HUES64 (cell line): ENCODE data around the gene LTB4R2.
A peak's percentile ranks its signal among the peaks of the same experiment; 100 is the strongest.
"Not testable (repeated sequence)": the region's sequence is repeated elsewhere in the genome, so short reads cannot be mapped to it uniquely, and the experiment has no call there.

Source experiments
- H3K27ac ChIP-seq: 2 replicates; pipeline ENCODE4 v1.7.0; 2013; ENCODE audit warnings: low read depth, low read length, inconsistent platforms
- H3K27me3 ChIP-seq: 2 replicates; pipeline ENCODE4 v1.6.1; 2013; ENCODE audit warnings: mild to moderate bottlenecking, low read length; ENCODE audit not compliant: insufficient read depth
- H3K36me3 ChIP-seq: 2 replicates; pipeline ENCODE4 v1.6.1; 2013; ENCODE audit warnings: mild to moderate bottlenecking, low read length; ENCODE audit not compliant: insufficient read depth
- H3K4me1 ChIP-seq: 2 replicates; pipeline ENCODE4 v1.6.1; 2013; ENCODE audit warnings: mild to moderate bottlenecking, low read length, moderate library complexity; ENCODE audit not compliant: insufficient read depth
- H3K4me3 ChIP-seq: 2 replicates; pipeline ENCODE4 v1.5.1; 2013; ENCODE audit warnings: mild to moderate bottlenecking, low read length, moderate library complexity
- H3K9ac ChIP-seq: 2 replicates; pipeline ENCODE4 v1.6.1; 2013; ENCODE audit warnings: mild to moderate bottlenecking, low read depth, low read length
- H3K9me3 ChIP-seq: 2 replicates; pipeline ENCODE4 v1.6.1; 2013; ENCODE audit warnings: low read depth, low read length; ENCODE audit not compliant: insufficient read depth
- WGBS: fragments of 150-250, 120-280 bp; methylation state at CpG from one replicate; pipeline ENCODE4 v1.1.7; 2013; ENCODE audit warnings: missing lambda C conversion rate; 5-methylcytosine and 5-hydroxymethylcytosine counted together

Gene LTB4R2

GRCh38 chr14:24325041-24325530, 15.1 kb downstream of the LTB4R2 start:
- Histone ChIP-seq H3K27ac (no peak overlapping the region), H3K9ac (no peak overlapping the region), H3K9me3 (no peaks in the 10 kb centered on the region), H3K4me3 (no peak overlapping the region), H3K27me3 (peaks cover 27% of the 10 kb centered on the region), H3K36me3 (no peaks in the 10 kb centered on the region), H3K4me1 (no peaks in the 10 kb centered on the region)
- 93% methylated on average over 5 of the region's 5 CpGs for WGBS

GRCh38 chr14:24325963-24326362, 16.0 kb downstream of the LTB4R2 start:
- H3K9me3 ChIP-seq = no peaks in the 10 kb centered on the region
- peaks cover 28% of the 10 kb centered on the region for H3K27me3 ChIP-seq
- 84% methylated on average over 9 of the region's 9 CpGs for WGBS
- no peaks in the 10 kb centered on the region for H3K36me3 ChIP-seq
- no peak overlapping the region for H3K27ac ChIP-seq
- H3K4me1 ChIP-seq = no peaks in the 10 kb centered on the region
- no peak overlapping the region for H3K9ac ChIP-seq
- no peak overlapping the region for H3K4me3 ChIP-seq

GRCh38 chr14:24327303-24327702, 17.4 kb downstream of the LTB4R2 start:
- Histone ChIP-seq H3K27me3 (peaks cover 42% of the 10 kb centered on the region), H3K36me3 (no peaks in the 10 kb centered on the region), H3K4me1 (no peaks in the 10 kb centered on the region), H3K27ac (no peak overlapping the region), H3K9ac (no peak overlapping the region), H3K9me3 (no peaks in the 10 kb centered on the region), H3K4me3 (no peak overlapping the region)
- 91% methylated on average over 2 of the region's 2 CpGs for WGBS

GRCh38 chr14:24327914-24328313, 18.0 kb downstream of the LTB4R2 start:
- H3K27ac ChIP-seq, H3K4me1 ChIP-seq, H3K9ac ChIP-seq, H3K36me3 ChIP-seq, H3K9me3 ChIP-seq, H3K4me3 ChIP-seq: not testable (repeated sequence)
- peaks cover 48% of the 10 kb centered on the region for H3K27me3 ChIP-seq
- 4% methylated on average over 9 of the region's 9 CpGs for WGBS

- peaks cover 60% of the 10 kb centered on the region for H3K27me3 ChIP-seq
- no peak overlapping the region for H3K4me3 ChIP-seq
- H3K4me1 ChIP-seq = no peaks in the 10 kb centered on the region
- no peak overlapping the region for H3K27ac ChIP-seq
- H3K9ac ChIP-seq = no peak overlapping the region
- WGBS = 89% methylated on average over 12 of the region's 12 CpGs
- H3K36me3 ChIP-seq = no peaks in the 10 kb centered on the region
- H3K9me3 ChIP-seq = no peaks in the 10 kb centered on the region
These were observed 19.2 kb downstream of the LTB4R2 start for GRCh38 chr14:24329073-24329663.

- no peak overlapping the region for H3K27ac ChIP-seq
- H3K4me3 ChIP-seq = no peak overlapping the region
- no peaks in the 10 kb centered on the region for H3K36me3 ChIP-seq
- peaks cover 66% of the 10 kb centered on the region for H3K27me3 ChIP-seq
- no peaks in the 10 kb centered on the region for H3K9me3 ChIP-seq
- 92% methylated on average over 9 of the region's 9 CpGs for WGBS
- H3K4me1 ChIP-seq = no peaks in the 10 kb centered on the region
- H3K9ac ChIP-seq = no peak overlapping the region
These were observed 19.8 kb downstream of the LTB4R2 start for GRCh38 chr14:24329736-24330135.

- Histone ChIP-seq H3K9ac (no peak overlapping the region), H3K36me3 (no peaks in the 10 kb centered on the region), H3K27me3 (peaks cover 80% of the 10 kb centered on the region), H3K27ac (no peak overlapping the region), H3K4me3 (no peak overlapping the region), H3K9me3 (no peaks in the 10 kb centered on the region), H3K4me1 (no peaks in the 10 kb centered on the region)
- 86% methylated on average over 10 of the region's 10 CpGs for WGBS
These were observed 21.2 kb downstream of the LTB4R2 start for GRCh38 chr14:24330973-24331674.

GRCh38 chr14:24331731-24332267, 21.9 kb downstream of the LTB4R2 start:
- Histone ChIP-seq H3K27ac (no peak overlapping the region), H3K4me1 (no peaks in the 10 kb centered on the region), H3K9me3 (no peaks in the 10 kb centered on the region), H3K4me3 (peak overlapping the region; percentile 49; the same call in 1 of the 2 replicates), H3K36me3 (no peaks in the 10 kb centered on the region), H3K27me3 (peaks cover 87% of the 10 kb centered on the region), H3K9ac (no peak overlapping the region)
- 70% methylated on average over 26 of the region's 26 CpGs for WGBS

GRCh38 chr14:24332268-24332993, 22.5 kb downstream of the LTB4R2 start:
- H3K9me3 ChIP-seq = no peaks in the 10 kb centered on the region
- no peaks in the 10 kb centered on the region for H3K4me1 ChIP-seq
- no peak overlapping the region; the same call in 1 of the 2 replicates for H3K9ac ChIP-seq
- H3K27ac ChIP-seq = no peak overlapping the region
- H3K4me3 ChIP-seq = peak overlapping the region; percentile 49
- peaks cover 88% of the 10 kb centered on the region for H3K27me3 ChIP-seq
- WGBS = 3% methylated on average over 56 of the region's 56 CpGs
- H3K36me3 ChIP-seq = no peaks in the 10 kb centered on the region

- H3K4me3 ChIP-seq = peak within 1 kb of the TSS; percentile 69
- no peaks in the 10 kb centered on the region for H3K36me3 ChIP-seq
- peaks cover 100% of the 10 kb centered on the region for H3K27me3 ChIP-seq
- no peaks in the 10 kb centered on the region for H3K4me1 ChIP-seq
- WGBS = under 1% methylated on average over 63 of the region's 65 CpGs
- H3K27ac ChIP-seq = no peak within 1 kb of the TSS
- peak within 1 kb of the TSS; percentile 55; the same call in 1 of the 2 replicates for H3K9ac ChIP-seq
- H3K9me3 ChIP-seq = no peaks in the 10 kb centered on the region
These were observed 24.7 kb downstream of the LTB4R2 start, which contains the start of gene ADCY4 for GRCh38 chr14:24334431-24335291. ADCY4 (minus strand) TSS chr14:24335071; CDS start chr14:24334652, 419 bp downstream.
